ENCODE data around the gene DUOX1. TPM values are rescaled to one million over a fixed set of nuclear protein-coding genes. Genes with fewer than 3 reads are reported as not detected.
A peak's percentile ranks its signal among the peaks of the same experiment; 100 is the strongest.
"Not testable (repeated sequence)": the region's sequence is repeated elsewhere in the genome, so short reads cannot be mapped to it uniquely, and the experiment has no call there.

The DUOX1 gene
- total RNA-seq, 2 experiments from 2014 or later = not detected

GRCh38 chr15:45135705-45136377 lies 6.0 kb downstream of the DUOX1 start:
- H3K4me1 Mint-ChIP-seq; H3K27ac Mint-ChIP-seq; H3K36me3 Mint-ChIP-seq; H3K9me3 Mint-ChIP-seq; ATAC-seq (ENCODE audit: low read depth); POLR2A ChIA-PET; DNase-seq: not testable (repeated sequence)
- H3K27me3 Mint-ChIP-seq = peaks cover 36% of the 10 kb centered on the region
- H3K4me3 Mint-ChIP-seq = peak overlapping the region; percentile 4

DNA sequence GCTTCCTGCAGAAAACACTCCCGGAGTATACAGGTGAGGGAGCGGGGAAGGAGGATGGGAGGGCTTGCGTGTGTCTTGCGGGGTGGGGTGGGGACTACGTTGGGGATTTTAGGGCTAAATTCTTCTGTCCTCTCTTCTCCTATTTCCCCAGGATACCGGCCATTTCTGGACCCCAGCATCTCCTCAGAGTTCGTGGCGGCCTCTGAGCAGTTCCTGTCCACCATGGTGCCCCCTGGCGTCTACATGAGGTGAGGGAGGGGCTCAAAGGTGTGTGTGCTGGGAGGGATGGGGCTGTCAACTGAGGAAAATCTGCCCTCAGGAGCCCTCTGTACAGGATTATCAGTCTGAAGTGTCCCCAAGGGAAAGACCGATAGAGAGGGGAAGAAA lies 6.6 kb downstream of the DUOX1 start:
- peaks cover 36% of the 10 kb centered on the region for H3K27me3 Mint-ChIP-seq
- H3K36me3 Mint-ChIP-seq = no peaks in the 10 kb centered on the region
- H3K9me3 Mint-ChIP-seq = no peaks in the 10 kb centered on the region
- no peak overlapping the region for H3K27ac Mint-ChIP-seq
- peaks cover 8% of the 10 kb centered on the region for H3K4me1 Mint-ChIP-seq
- no peak for ATAC-seq (ENCODE audit: low read depth)
- H3K4me3 Mint-ChIP-seq = peak overlapping the region; percentile 4
- DNase-seq = no peak
- POLR2A ChIA-PET = no interaction called here

DNA sequence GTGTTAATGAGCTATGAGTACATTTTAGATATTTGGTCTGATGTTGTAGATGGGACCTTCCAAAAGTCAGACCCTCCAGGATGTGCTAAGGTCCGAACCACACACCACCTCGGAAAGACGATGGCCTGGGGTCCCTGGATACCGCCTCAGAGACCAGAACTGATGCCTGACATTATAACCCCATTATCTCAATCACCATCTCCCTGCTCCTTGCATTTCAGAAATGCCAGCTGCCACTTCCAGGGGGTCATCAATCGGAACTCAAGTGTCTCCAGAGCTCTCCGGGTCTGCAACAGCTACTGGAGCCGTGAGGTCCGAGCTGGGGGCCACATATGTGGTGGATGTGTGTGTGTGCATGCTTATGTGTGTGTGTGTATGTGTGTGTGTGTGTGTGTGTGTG lies 7.9 kb downstream of the DUOX1 start:
- POLR2A ChIA-PET = no interaction called here
- Mint-ChIP-seq H3K4me3 (no peak overlapping the region), H3K27ac (no peak overlapping the region), H3K27me3 (peaks cover 32% of the 10 kb centered on the region), H3K36me3 (no peaks in the 10 kb centered on the region), H3K4me1 (peaks cover 8% of the 10 kb centered on the region), H3K9me3 (no peaks in the 10 kb centered on the region)
- no peak for ATAC-seq (ENCODE audit: low read depth)
- DNase-seq = no peak

DNA sequence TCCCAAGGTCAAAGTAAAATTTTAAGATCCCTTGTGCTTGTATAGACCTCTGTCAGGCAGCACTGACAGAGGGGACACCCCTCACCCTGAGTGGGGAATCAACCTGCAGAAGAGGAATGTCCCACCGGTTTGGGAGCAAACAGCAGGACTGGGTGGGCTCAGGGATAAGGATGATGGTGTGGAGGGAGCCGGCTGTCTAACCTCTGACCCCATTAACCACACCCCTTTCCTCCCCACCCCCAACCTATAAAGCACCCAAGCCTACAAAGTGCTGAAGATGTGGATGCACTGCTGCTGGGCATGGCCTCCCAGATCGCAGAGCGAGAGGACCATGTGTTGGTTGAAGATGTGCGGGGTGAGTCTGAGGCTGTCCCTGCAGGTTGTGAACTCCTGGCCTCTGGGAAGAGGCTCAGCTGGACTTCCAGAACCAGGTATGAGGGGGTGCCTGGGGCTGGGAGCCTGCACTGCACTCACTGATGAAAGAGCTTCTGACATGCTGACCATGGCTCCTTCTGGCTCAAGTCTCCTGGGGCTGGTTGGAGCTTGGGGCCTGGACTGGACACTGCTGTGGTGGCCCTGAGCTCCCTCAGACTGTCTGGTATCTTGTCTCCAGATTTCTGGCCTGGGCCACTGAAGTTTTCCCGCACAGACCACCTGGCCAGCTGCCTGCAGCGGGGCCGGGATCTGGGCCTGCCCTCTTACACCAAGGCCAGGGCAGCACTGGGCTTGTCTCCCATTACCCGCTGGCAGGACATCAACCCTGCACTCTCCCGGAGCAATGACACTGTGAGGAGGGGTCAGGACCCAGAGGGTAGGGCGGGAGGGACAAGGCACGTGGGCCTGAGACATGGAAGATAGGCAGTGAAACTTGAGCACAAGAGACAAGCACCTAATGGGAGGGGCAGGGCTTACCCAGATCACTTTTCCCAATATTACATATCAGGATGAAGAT lies 9.3 kb downstream of the DUOX1 start:
- Mint-ChIP-seq H3K27me3 (peaks cover 19% of the 10 kb centered on the region), H3K36me3 (no peaks in the 10 kb centered on the region), H3K9me3 (no peaks in the 10 kb centered on the region), H3K4me3 (no peak overlapping the region), H3K27ac (no peak overlapping the region), H3K4me1 (peaks cover 8% of the 10 kb centered on the region)
- POLR2A ChIA-PET = no interaction called here
- ATAC-seq (ENCODE audit: low read depth) (no peak), DNase-seq (no peak)

DNA sequence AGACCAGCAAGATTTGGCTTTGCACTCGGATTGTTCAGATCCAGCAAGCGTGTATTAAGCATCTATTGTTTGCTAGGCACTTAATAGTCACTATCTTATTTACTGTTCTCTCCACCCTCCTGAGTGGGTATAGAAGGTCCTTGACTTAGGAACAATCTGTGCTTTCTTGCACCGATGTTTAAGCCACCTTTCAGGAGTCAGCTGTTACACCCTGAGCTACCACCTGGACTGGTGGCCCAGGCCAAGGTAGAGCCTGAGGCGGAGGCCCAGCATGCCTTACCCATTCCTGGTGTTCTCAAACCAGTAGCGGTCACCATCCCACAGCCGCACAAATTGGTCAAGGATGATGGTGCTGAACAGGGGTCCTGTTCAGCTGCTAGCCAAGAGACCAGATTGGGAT lies 10.0 kb downstream of the DUOX1 start:
- POLR2A ChIA-PET = no interaction called here
- no peaks in the 10 kb centered on the region for H3K36me3 Mint-ChIP-seq
- no peaks in the 10 kb centered on the region for H3K9me3 Mint-ChIP-seq
- ATAC-seq (ENCODE audit: low read depth) (no peak), DNase-seq (no peak)
- H3K4me1 Mint-ChIP-seq = peaks cover 6% of the 10 kb centered on the region
- no peak overlapping the region for H3K4me3 Mint-ChIP-seq
- H3K27me3 Mint-ChIP-seq = peaks cover 12% of the 10 kb centered on the region
- H3K27ac Mint-ChIP-seq = no peak overlapping the region

DNA sequence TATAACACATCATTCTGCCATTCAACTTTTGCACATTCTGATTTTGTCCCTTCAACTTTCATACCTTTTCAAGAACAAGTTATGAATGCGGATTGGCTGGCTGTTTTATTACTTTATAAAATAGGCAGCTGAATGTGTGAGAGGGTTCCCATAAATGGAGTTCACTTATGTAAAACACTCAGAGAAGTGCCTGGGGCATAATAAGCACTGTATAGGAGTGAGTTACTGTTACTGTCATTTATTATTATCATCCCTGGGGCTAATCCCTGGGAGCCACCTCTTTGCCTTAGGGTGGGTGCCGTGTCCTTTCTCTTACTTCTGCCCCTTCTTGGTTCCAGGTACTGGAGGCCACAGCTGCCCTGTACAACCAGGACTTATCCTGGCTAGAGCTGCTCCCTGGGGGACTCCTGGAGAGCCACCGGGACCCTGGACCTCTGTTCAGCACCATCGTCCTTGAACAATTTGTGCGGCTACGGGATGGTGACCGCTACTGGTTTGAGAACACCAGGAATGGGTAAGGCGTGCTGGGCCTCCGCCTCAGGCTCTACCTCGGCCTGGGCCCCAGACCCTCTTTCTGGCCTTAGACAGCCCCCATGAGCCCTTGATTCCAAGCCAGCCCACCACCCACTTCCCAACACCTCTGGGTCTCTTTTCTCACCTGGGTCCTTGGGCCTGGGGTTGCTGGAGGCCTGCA lies 10.9 kb downstream of the DUOX1 start:
- ATAC-seq (ENCODE audit: low read depth) = no peak
- no peak overlapping the region for H3K27ac Mint-ChIP-seq
- POLR2A ChIA-PET = no interaction called here

DNA sequence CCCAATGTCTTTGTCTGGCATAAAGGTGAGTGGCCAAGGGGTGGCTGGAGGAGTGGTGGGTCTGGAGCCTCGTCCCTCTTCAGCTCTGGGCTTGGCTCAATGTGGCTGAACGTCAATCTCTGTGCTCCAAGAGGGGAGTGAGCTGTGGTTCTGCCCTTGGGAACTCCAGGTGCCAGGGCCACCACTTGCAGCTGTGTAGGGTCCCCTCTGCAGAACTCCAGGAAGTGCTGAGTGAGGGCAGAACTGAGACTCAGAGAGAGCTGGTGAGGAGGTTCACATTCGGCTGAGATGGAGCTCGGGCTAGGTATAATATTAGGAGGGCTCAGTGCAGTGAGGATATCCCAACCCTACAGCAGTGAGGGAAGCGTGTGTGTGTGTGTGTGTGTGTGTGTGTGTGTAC lies 11.6 kb downstream of the DUOX1 start:
- Mint-ChIP-seq H3K4me1 (peaks cover 2% of the 10 kb centered on the region), H3K36me3 (no peaks in the 10 kb centered on the region), H3K27ac (no peak overlapping the region), H3K4me3 (no peak overlapping the region), H3K9me3 (no peaks in the 10 kb centered on the region), H3K27me3 (peaks cover 5% of the 10 kb centered on the region)
- no peak for ATAC-seq (ENCODE audit: low read depth)
- POLR2A ChIA-PET = no interaction called here
- DNase-seq = no peak

More for the DNA sequence above, 10.9 kb downstream of the DUOX1 start:
- no peak for DNase-seq
- Mint-ChIP-seq H3K36me3 (no peaks in the 10 kb centered on the region), H3K4me3 (no peak overlapping the region), H3K27me3 (peaks cover 9% of the 10 kb centered on the region), H3K9me3 (no peaks in the 10 kb centered on the region), H3K4me1 (peaks cover 4% of the 10 kb centered on the region)

DNA sequence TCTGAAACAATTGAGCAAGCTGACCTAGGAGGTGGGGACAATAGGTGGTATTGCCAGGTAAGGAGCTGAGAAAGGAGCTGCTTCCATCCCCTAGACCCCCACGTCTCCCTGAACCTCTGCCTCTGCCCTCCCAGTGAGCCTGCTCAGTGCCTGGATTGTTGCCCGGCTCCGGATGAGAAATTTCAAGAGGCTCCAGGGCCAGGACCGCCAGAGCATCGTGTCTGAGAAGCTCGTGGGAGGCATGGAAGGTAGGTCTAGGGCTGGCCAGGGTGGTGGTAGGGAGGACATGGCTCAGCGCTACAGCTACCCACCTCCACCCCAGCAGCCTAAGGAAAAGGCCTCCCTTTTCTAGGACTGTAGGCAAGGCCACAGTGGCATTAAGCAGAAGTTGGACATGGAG lies 13.3 kb downstream of the DUOX1 start:
- ATAC-seq (ENCODE audit: low read depth) (no peak), DNase-seq (no peak)
- no peak overlapping the region for H3K4me3 Mint-ChIP-seq
- no peak overlapping the region for H3K27ac Mint-ChIP-seq
- no peaks in the 10 kb centered on the region for H3K27me3 Mint-ChIP-seq
- no peaks in the 10 kb centered on the region for H3K36me3 Mint-ChIP-seq
- H3K9me3 Mint-ChIP-seq = no peaks in the 10 kb centered on the region
- POLR2A ChIA-PET = no interaction called here
- no peaks in the 10 kb centered on the region for H3K4me1 Mint-ChIP-seq

DNA sequence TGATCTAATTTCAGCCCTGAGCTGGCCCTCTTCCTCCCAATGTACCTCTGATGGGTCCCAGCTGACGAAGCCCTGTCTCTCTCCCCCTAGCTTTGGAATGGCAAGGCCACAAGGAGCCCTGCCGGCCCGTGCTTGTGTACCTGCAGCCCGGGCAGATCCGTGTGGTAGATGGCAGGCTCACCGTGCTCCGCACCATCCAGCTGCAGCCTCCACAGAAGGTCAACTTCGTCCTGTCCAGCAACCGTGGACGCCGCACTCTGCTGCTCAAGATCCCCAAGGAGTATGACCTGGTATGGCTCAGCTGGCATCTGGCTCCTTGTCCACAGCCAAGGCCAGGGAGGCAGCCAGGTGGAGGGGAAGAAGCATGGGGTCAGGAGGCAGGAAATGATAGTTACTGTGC lies 14.2 kb downstream of the DUOX1 start:
- no peak for ATAC-seq (ENCODE audit: low read depth)
- no peak for DNase-seq
- Mint-ChIP-seq H3K27me3 (no peaks in the 10 kb centered on the region), H3K9me3 (no peaks in the 10 kb centered on the region), H3K4me1 (no peaks in the 10 kb centered on the region), H3K27ac (no peak overlapping the region), H3K36me3 (no peaks in the 10 kb centered on the region), H3K4me3 (no peak overlapping the region)
- POLR2A ChIA-PET = no interaction called here

GRCh38 chr15:45144775-45145174 lies 15.0 kb downstream of the DUOX1 start:
- H3K9me3 Mint-ChIP-seq = no peaks in the 10 kb centered on the region
- H3K27me3 Mint-ChIP-seq = no peaks in the 10 kb centered on the region
- no peak for DNase-seq
- no peak for ATAC-seq (ENCODE audit: low read depth)
- no peak overlapping the region for H3K4me3 Mint-ChIP-seq
- no peaks in the 10 kb centered on the region for H3K36me3 Mint-ChIP-seq
- no peaks in the 10 kb centered on the region for H3K4me1 Mint-ChIP-seq
- POLR2A ChIA-PET = no interaction called here
- no peak overlapping the region for H3K27ac Mint-ChIP-seq

DNA sequence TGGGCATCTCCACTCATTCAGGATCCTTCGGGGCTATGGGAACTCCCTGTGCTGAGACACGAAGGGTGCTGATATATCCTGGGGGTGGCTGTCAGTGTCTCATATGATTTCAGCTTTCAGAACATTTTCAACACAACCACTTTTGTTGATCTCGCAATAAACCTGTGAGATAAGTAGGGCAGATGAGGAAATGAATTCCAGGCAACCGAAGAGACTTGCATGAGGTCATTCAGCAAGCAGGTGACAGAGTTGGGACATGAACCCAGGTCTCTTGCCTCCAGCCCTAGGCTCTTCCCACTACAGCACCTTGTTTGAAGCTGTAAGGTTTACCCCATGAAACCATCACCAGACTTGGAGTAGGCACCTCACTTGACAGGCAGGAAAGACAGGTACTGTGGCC lies 16.6 kb downstream of the DUOX1 start:
- Mint-ChIP-seq H3K9me3 (no peaks in the 10 kb centered on the region), H3K27me3 (no peaks in the 10 kb centered on the region), H3K36me3 (no peaks in the 10 kb centered on the region), H3K4me1 (no peaks in the 10 kb centered on the region), H3K4me3 (no peak overlapping the region), H3K27ac (no peak overlapping the region)
- POLR2A ChIA-PET = no interaction called here
- DNase-seq (no peak), ATAC-seq (ENCODE audit: low read depth) (no peak)

GRCh38 chr15:45147606-45148005 lies 17.8 kb downstream of the DUOX1 start:
- Mint-ChIP-seq H3K4me3 (no peak overlapping the region), H3K27me3 (no peaks in the 10 kb centered on the region), H3K4me1 (no peaks in the 10 kb centered on the region), H3K27ac (no peak overlapping the region), H3K9me3 (no peaks in the 10 kb centered on the region), H3K36me3 (peaks cover 1% of the 10 kb centered on the region)
- ATAC-seq (ENCODE audit: low read depth) (no peak), DNase-seq (no peak)
- POLR2A ChIA-PET = no interaction called here

- DNase-seq (no peak), ATAC-seq (ENCODE audit: low read depth) (no peak)
- H3K9me3 Mint-ChIP-seq = no peaks in the 10 kb centered on the region
- peaks cover 1% of the 10 kb centered on the region for H3K36me3 Mint-ChIP-seq
- H3K27ac Mint-ChIP-seq = no peak overlapping the region
- H3K4me3 Mint-ChIP-seq = no peak overlapping the region
- no peaks in the 10 kb centered on the region for H3K27me3 Mint-ChIP-seq
- H3K4me1 Mint-ChIP-seq = no peaks in the 10 kb centered on the region
- POLR2A ChIA-PET = no interaction called here
Observed at GRCh38 chr15:45148076-45149059, 18.6 kb downstream of the DUOX1 start.

Data from activated naive CD8-positive, alpha-beta T cell treated with anti-CD3 and anti-CD28 coated beads, Interleukin-2, amount 10 ng/mL, durations not matched to agents 7 days and 5 days (primary cell).